Measurements from ENCODE around the gene PLPPR4.

DNA sequence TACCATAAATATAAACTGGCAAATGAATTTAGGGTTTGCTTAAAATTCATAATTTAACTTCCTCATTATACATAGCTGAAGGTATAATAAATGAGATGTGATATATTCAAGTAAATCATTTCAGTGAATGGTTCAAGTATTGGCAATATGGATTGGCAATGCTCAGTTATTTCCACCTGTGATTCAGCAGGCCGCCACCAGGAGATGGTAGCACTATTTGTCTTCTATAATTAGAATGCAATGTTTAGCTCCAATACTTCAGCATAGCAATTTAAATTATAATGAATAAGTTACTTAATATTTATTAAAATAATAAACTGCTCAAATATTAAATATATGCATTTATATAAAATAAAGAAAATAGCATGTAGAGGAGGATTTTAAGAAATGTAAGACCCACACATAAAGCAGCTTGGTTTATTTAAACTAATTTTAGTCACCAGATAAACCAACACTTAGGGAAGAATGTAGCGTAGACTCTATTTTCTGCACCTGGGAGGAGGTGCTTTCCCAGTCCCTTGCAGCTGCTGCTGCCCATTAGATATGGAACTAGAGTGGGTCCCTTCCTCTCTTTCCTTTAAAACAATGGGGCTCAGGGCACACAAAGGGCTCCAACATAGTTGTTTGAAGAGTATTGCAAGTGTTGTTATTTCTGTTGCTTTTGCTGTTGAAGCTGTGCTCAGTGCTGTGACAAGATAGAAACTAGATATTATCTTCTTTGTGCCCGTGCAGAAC, 62.1 kb downstream of the PLPPR4 start:
- TF ChIP-seq, protein P1, sequence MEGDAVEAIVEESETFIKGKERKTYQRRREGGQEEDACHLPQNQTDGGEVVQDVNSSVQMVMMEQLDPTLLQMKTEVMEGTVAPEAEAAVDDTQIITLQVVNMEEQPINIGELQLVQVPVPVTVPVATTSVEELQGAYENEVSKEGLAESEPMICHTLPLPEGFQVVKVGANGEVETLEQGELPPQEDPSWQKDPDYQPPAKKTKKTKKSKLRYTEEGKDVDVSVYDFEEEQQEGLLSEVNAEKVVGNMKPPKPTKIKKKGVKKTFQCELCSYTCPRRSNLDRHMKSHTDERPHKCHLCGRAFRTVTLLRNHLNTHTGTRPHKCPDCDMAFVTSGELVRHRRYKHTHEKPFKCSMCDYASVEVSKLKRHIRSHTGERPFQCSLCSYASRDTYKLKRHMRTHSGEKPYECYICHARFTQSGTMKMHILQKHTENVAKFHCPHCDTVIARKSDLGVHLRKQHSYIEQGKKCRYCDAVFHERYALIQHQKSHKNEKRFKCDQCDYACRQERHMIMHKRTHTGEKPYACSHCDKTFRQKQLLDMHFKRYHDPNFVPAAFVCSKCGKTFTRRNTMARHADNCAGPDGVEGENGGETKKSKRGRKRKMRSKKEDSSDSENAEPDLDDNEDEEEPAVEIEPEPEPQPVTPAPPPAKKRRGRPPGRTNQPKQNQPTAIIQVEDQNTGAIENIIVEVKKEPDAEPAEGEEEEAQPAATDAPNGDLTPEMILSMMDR (IDR thresholded peaks at IDR 0.05): peak in 2 of 3 experiments; percentile 12 to 34
- TF ChIP-seq EP300 (IDR thresholded peaks at IDR 0.05): no peak
